WTC11 (cell line): ENCODE measurements around the gene PRKAB2. TPM values are rescaled to one million over a fixed set of nuclear protein-coding genes. Genes with fewer than 3 reads are reported as not detected.

Experiments
- ATAC-seq: fragments of 200-7000 bp; cut with Tn5 transposase; 2 replicates; pipeline ENCODE4 v1.10.0; 2021; ENCODE audit warnings: mild to moderate bottlenecking, moderate library complexity
- CTCF ChIA-PET: fragments of 300-600 bp; sonication (Branson Sonifier 250); formaldehyde crosslinking; loops from one replicate; lab custom pipeline; 2021; ENCODE audit warnings: antibody characterized with exemption; lab: Charles Lee
- POLR2A ChIA-PET: fragments of 350-600 bp; sonication (Branson Sonifier 250); formaldehyde crosslinking; loops from one replicate; lab custom pipeline; 2021; ENCODE audit warnings: antibody characterized with exemption; lab: Charles Lee
- DNase-seq: peaks from one replicate; pipeline ENCODE4 v3.0.0; 2021; ENCODE audit warnings: low spot score
- H3K27ac Mint-ChIP-seq: 2 replicates; pipeline ENCODE4 v1.8.0; 2021; ENCODE audit warnings: mixed read lengths
- H3K27me3 Mint-ChIP-seq: 2 replicates; pipeline ENCODE4 v1.8.0; 2021; ENCODE audit warnings: low read depth, mild to moderate bottlenecking, moderate library complexity, mixed read lengths
- H3K36me3 Mint-ChIP-seq: 2 replicates; pipeline ENCODE4 v1.8.0; 2021; ENCODE audit warnings: mixed read lengths
- H3K4me1 Mint-ChIP-seq: 2 replicates; pipeline ENCODE4 v1.8.0; 2022; ENCODE audit warnings: mixed read lengths
- H3K4me3 Mint-ChIP-seq: 2 replicates; pipeline ENCODE4 v1.8.0; 2021; ENCODE audit warnings: mild to moderate bottlenecking, moderate library complexity, mixed read lengths
- H3K9me3 Mint-ChIP-seq: 2 replicates; pipeline ENCODE4 v1.8.0; 2021; ENCODE audit warnings: mixed read lengths
- CBFB ChIP-seq: sonication (generic); formaldehyde crosslinking; IDR thresholded peaks from 2 replicates; pipeline ENCODE4 v1.8.1; 2022; ENCODE audit warnings: mild to moderate bottlenecking, low read depth, missing genetic modification reagents
- E2F1 ChIP-seq: sonication (generic); formaldehyde crosslinking; IDR thresholded peaks from 2 replicates; pipeline ENCODE4 v1.8.0; 2022; ENCODE audit warnings: mild to moderate bottlenecking, missing genetic modification reagents
- ERG ChIP-seq: fragments of 250-450 bp; sonication (Bioruptor Pico); IDR thresholded peaks from 2 replicates; pipeline ENCODE4 v1.8.0; 2021; ENCODE audit warnings: mild to moderate bottlenecking
- ETV6 ChIP-seq: sonication (generic); formaldehyde crosslinking; IDR thresholded peaks from 2 replicates; pipeline ENCODE4 v1.8.1; 2022; ENCODE audit warnings: mild to moderate bottlenecking, missing genetic modification reagents
- JAZF1 ChIP-seq: fragments of 250-450 bp; sonication (Bioruptor Pico); IDR thresholded peaks from 2 replicates; pipeline ENCODE4 v1.9.0; 2021; ENCODE audit warnings: moderate library complexity, mild to moderate bottlenecking, inconsistent platforms
- MAX ChIP-seq: sonication (generic); formaldehyde crosslinking; IDR thresholded peaks from 2 replicates; pipeline ENCODE4 v1.8.0; 2022; ENCODE audit warnings: mild to moderate bottlenecking, missing genetic modification reagents
- MLX ChIP-seq: sonication (generic); formaldehyde crosslinking; IDR thresholded peaks from 2 replicates; pipeline ENCODE4 v1.8.1; 2023; ENCODE audit warnings: mild to moderate bottlenecking, missing genetic modification reagents, moderate library complexity
- NFATC4 ChIP-seq: fragments of 250-450 bp; sonication (Bioruptor Pico); IDR thresholded peaks from 2 replicates; pipeline ENCODE4 v1.9.0; 2021; ENCODE audit warnings: mild to moderate bottlenecking
- PREB ChIP-seq: sonication (generic); formaldehyde crosslinking; IDR thresholded peaks from 2 replicates; pipeline ENCODE4 v1.8.1; 2022; ENCODE audit warnings: mild to moderate bottlenecking, missing genetic modification reagents, moderate library complexity, borderline replicate concordance
- PRRX2 ChIP-seq: fragments of 250-450 bp; sonication (Bioruptor Pico); IDR thresholded peaks from 2 replicates; pipeline ENCODE4 v1.8.0; 2021; ENCODE audit warnings: mild to moderate bottlenecking
- TCF7 ChIP-seq: sonication (generic); formaldehyde crosslinking; IDR thresholded peaks from 2 replicates; pipeline ENCODE4 v1.8.0; 2022; ENCODE audit warnings: mild to moderate bottlenecking, low read depth, missing genetic modification reagents, moderate library complexity
- ZBTB43 ChIP-seq: sonication (generic); formaldehyde crosslinking; IDR thresholded peaks from 2 replicates; pipeline ENCODE4 v1.8.1; 2023; ENCODE audit warnings: mild to moderate bottlenecking, missing genetic modification reagents
- total RNA-seq: library from RNA; stranded (reverse); gene quantifications from 3 replicates; pipeline ENCODE4 v1.2.3, GENCODE V29; 2021
- TF ChIP-seq, protein P1 (sequence below): fragments of 200-600 bp; IDR thresholded peaks from 2 replicates; pipeline ENCODE4 v1.8.0; 2022; ENCODE audit warnings: antibody characterized with exemption
- TF ChIP-seq, protein P2 (sequence below): fragments of 250-450 bp; sonication (Bioruptor Pico); IDR thresholded peaks from 2 replicates; pipeline ENCODE4 v1.9.0; 2021; ENCODE audit warnings: moderate library complexity, mild to moderate bottlenecking, inconsistent platforms, borderline replicate concordance
- TF ChIP-seq, protein P3 (sequence below): sonication (generic); formaldehyde crosslinking; IDR thresholded peaks from 2 replicates; pipeline ENCODE4 v1.8.1; 2023; ENCODE audit warnings: mild to moderate bottlenecking, missing genetic modification reagents
- TF ChIP-seq, protein P4 (sequence below): sonication (generic); formaldehyde crosslinking; IDR thresholded peaks from 2 replicates; pipeline ENCODE4 v1.8.0; 2023; ENCODE audit warnings: missing genetic modification reagents
- TF ChIP-seq, protein P5 (sequence below): fragments of 250-450 bp; sonication (Bioruptor Pico); IDR thresholded peaks from 2 replicates; pipeline ENCODE4 v1.9.0; 2021; ENCODE audit warnings: mild to moderate bottlenecking

The PRKAB2 gene
- total RNA-seq, 1 experiment from 2014 or later: 28.3 TPM

- ATAC-seq: no peak
- Mint-ChIP-seq H3K36me3 (no peaks in the 10 kb centered on the region), H3K4me3 (no peak overlapping the region), H3K9me3 (no peaks in the 10 kb centered on the region), H3K27me3 (no peaks in the 10 kb centered on the region; the same call in 1 of the 2 replicates), H3K4me1 (no peaks in the 10 kb centered on the region), H3K27ac (no peak overlapping the region)
- ChIA-PET CTCF (no interaction called here), POLR2A (no interaction called here)
- TF ChIP-seq, protein P1, sequence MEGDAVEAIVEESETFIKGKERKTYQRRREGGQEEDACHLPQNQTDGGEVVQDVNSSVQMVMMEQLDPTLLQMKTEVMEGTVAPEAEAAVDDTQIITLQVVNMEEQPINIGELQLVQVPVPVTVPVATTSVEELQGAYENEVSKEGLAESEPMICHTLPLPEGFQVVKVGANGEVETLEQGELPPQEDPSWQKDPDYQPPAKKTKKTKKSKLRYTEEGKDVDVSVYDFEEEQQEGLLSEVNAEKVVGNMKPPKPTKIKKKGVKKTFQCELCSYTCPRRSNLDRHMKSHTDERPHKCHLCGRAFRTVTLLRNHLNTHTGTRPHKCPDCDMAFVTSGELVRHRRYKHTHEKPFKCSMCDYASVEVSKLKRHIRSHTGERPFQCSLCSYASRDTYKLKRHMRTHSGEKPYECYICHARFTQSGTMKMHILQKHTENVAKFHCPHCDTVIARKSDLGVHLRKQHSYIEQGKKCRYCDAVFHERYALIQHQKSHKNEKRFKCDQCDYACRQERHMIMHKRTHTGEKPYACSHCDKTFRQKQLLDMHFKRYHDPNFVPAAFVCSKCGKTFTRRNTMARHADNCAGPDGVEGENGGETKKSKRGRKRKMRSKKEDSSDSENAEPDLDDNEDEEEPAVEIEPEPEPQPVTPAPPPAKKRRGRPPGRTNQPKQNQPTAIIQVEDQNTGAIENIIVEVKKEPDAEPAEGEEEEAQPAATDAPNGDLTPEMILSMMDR: no peak
- TF ChIP-seq ERG (no peak), TCF7 (CRISPR knock-in tag) (no peak), NFATC4 (CRISPR knock-in tag) (no peak), CBFB (CRISPR knock-in tag) (no peak), PREB (CRISPR knock-in tag) (no peak)
- TF ChIP-seq, protein P2, sequence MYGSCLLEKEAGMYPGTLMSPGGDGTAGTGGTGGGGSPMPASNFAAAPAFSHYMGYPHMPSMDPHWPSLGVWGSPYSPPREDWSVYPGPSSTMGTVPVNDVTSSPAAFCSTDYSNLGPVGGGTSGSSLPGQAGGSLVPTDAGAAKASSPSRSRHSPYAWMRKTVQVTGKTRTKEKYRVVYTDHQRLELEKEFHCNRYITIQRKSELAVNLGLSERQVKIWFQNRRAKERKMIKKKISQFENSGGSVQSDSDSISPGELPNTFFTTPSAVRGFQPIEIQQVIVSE (CRISPR knock-in tag): no peak
- TF ChIP-seq, protein P3, sequence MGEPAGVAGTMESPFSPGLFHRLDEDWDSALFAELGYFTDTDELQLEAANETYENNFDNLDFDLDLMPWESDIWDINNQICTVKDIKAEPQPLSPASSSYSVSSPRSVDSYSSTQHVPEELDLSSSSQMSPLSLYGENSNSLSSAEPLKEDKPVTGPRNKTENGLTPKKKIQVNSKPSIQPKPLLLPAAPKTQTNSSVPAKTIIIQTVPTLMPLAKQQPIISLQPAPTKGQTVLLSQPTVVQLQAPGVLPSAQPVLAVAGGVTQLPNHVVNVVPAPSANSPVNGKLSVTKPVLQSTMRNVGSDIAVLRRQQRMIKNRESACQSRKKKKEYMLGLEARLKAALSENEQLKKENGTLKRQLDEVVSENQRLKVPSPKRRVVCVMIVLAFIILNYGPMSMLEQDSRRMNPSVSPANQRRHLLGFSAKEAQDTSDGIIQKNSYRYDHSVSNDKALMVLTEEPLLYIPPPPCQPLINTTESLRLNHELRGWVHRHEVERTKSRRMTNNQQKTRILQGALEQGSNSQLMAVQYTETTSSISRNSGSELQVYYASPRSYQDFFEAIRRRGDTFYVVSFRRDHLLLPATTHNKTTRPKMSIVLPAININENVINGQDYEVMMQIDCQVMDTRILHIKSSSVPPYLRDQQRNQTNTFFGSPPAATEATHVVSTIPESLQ (CRISPR knock-in tag): no peak
- DNase-seq: no peak
Observed at GRCh38 chr1:147110434-147110833, 61.8 kb downstream of the PRKAB2 start.

GRCh38 chr1:147109762-147110161, 62.5 kb downstream of the PRKAB2 start:
- Mint-ChIP-seq H3K27me3 (no peaks in the 10 kb centered on the region; the same call in 1 of the 2 replicates), H3K36me3 (no peaks in the 10 kb centered on the region), H3K4me1 (no peaks in the 10 kb centered on the region), H3K27ac (no peak overlapping the region), H3K4me3 (no peak overlapping the region), H3K9me3 (no peaks in the 10 kb centered on the region)
- DNase-seq (no peak), ATAC-seq (no peak)
- TF ChIP-seq, protein P3 (CRISPR knock-in tag): no peak
- TF ChIP-seq, protein P4, sequence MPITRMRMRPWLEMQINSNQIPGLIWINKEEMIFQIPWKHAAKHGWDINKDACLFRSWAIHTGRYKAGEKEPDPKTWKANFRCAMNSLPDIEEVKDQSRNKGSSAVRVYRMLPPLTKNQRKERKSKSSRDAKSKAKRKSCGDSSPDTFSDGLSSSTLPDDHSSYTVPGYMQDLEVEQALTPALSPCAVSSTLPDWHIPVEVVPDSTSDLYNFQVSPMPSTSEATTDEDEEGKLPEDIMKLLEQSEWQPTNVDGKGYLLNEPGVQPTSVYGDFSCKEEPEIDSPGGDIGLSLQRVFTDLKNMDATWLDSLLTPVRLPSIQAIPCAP (CRISPR knock-in tag): no peak
- TF ChIP-seq ZBTB43 (CRISPR knock-in tag) (no peak), JAZF1 (no peak), E2F1 (CRISPR knock-in tag) (no peak), ETV6 (CRISPR knock-in tag) (no peak), PRRX2 (CRISPR knock-in tag) (no peak), MAX (no peak), MLX (no peak), CBFB (CRISPR knock-in tag) (no peak)
- TF ChIP-seq, protein P5, sequence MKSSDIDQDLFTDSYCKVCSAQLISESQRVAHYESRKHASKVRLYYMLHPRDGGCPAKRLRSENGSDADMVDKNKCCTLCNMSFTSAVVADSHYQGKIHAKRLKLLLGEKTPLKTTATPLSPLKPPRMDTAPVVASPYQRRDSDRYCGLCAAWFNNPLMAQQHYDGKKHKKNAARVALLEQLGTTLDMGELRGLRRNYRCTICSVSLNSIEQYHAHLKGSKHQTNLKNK: no peak
- CTCF ChIA-PET: no interaction called here
- POLR2A ChIA-PET: no interaction called here
